H1 (cell line): ENCODE data around the gene DYSF. TPM values are rescaled to one million over a fixed set of nuclear protein-coding genes. Genes with fewer than 3 reads are reported as not detected.

ENCODE experiments used
- BCL11A ChIP-seq, 2 experiments: IDR thresholded peaks; one replicate each; pipeline ENCODE4 v1.6.1; 2011; ENCODE audit warnings: low read depth in 2 of 2, low read length in 2 of 2, mild to moderate bottlenecking in 2 of 2
- JUND ChIP-seq: IDR thresholded peaks from 2 replicates; pipeline ENCODE4 v1.6.1; 2011; ENCODE audit warnings: mild to moderate bottlenecking, improper control_type of control experiment, low read length
- KDM5A ChIP-seq: fragments of 200-600 bp; IDR thresholded peaks from 2 replicates; pipeline ENCODE4 v1.7.1; 2012; ENCODE audit warnings: mild to moderate bottlenecking, low read length, inconsistent platforms, mixed read lengths
- NANOG ChIP-seq: IDR thresholded peaks from 2 replicates; pipeline ENCODE4 v1.6.1; 2011; ENCODE audit warnings: low read length, low read depth, mild to moderate bottlenecking, inconsistent platforms; ENCODE audit not compliant: insufficient read depth, poor library complexity, severe bottlenecking
- RAD21 ChIP-seq, 2 experiments: IDR thresholded peaks in 1 of 2; conservative IDR thresholded peaks in 1 of 2; 2 replicates each; pipeline ENCODE4 v1.6.1; 2011; ENCODE audit warnings: low read depth in 2 of 2, low read length in 2 of 2, improper control_type of control experiment in 1 of 2, inconsistent platforms in 1 of 2, mild to moderate bottlenecking in 1 of 2, moderate library complexity in 1 of 2
- RNF2 ChIP-seq: fragments of 200-900, 300-1000 bp; sonication (generic); IDR thresholded peaks from 2 replicates; pipeline ENCODE4 v1.7.1; 2016; ENCODE audit warnings: borderline replicate concordance, low read depth, mild to moderate bottlenecking, antibody characterized with exemption, low read length; ENCODE audit not compliant: poor library complexity, severe bottlenecking; ENCODE audit errors: missing control alignments
- TAF1 ChIP-seq: IDR thresholded peaks from 2 replicates; pipeline ENCODE4 v1.6.1; 2011; ENCODE audit warnings: mild to moderate bottlenecking, low read depth, low read length
- polyA plus RNA-seq, 7 experiments: library from polyadenylated mRNA; depleted of rRNA in 3 of 7; stranded (reverse) in 5 of 7; unstranded in 2 of 7; fragments of >200 nt in 5 of 7; fragments of 200-250 nt in 2 of 7; gene quantifications; 1 replicate in 5 of 7; 2 replicates in 1 of 7; 4 replicates in 1 of 7; pipeline versions ENCODE4 v1.2.1 to v1.2.3, GENCODE V29; 2011 to 2013; ENCODE audit warnings: missing spikeins in 2 of 7, mixed read lengths in 2 of 7
- total RNA-seq: library from RNA; stranded (reverse); fragmentation: NEBNext Ultra II Directional; extraction: Animal tissue kit (Norgen Biotek cat#: 25700); gene quantifications from 2 replicates; pipeline ENCODE4 v1.2.1, GENCODE V29; 2021
- TF ChIP-seq, protein P1 (sequence below): IDR thresholded peaks from 2 replicates; pipeline ENCODE4 v1.6.1; 2011; ENCODE audit warnings: low read depth, mild to moderate bottlenecking, low read length; ENCODE audit not compliant: insufficient read depth

The DYSF gene
- total and polyA plus RNA-seq, 2 of the 8 experiments (the other 6 are each of a cell fraction or from before 2014, with no cell fraction given): 5.8 to 7.1 TPM

DNA sequence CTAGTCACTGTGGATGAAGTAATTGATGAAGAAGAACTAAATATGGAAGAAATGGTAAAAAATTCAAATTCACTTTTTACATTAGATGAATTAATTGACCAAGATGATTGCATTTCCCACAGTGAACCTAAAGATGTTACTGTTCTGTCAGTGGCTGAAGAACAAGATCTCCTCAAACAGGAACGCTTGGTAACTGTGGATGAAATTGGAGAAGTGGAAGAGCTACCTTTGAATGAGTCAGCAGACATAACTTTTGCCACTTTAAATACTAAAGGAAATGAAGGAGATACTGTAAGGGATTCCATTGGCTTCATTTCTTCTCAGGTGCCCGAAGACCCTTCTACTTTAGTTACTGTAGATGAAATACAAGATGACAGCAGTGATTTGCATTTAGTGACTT, 26.6 kb upstream of the DYSF start (continued):
- TF ChIP-seq BCL11A (IDR thresholded peaks at IDR 0.05; ENCODE audit: low read depth in 2 of 2, low read length in 2 of 2): no peak
- TF ChIP-seq RAD21 (IDR thresholded peaks at IDR 0.05 in 1 of 2, conservative IDR thresholded peaks at IDR 0.05 in 1 of 2; ENCODE audit: low read depth in 2 of 2, low read length in 2 of 2): no peak
- TF ChIP-seq, protein P1, sequence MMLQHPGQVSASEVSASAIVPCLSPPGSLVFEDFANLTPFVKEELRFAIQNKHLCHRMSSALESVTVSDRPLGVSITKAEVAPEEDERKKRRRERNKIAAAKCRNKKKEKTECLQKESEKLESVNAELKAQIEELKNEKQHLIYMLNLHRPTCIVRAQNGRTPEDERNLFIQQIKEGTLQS: no peak
- TF ChIP-seq NANOG: no peak
- TF ChIP-seq TAF1: no peak
- no peak for TF ChIP-seq JUND
- no peak for TF ChIP-seq KDM5A
- TF ChIP-seq RNF2: no peak
